Measurements from ENCODE around the gene PTN.
"Not testable (repeated sequence)": the region's sequence is repeated elsewhere in the genome, so short reads cannot be mapped to it uniquely, and the experiment has no call there.

Gene PTN

GRCh38 chr7:137316648-137317353, 26.7 kb downstream of the PTN start:
- no peak for DNase-seq

- no peak for DNase-seq
Observed at GRCh38 chr7:137313201-137313600, 30.3 kb downstream of the PTN start.

GRCh38 chr7:137306748-137307147, 36.8 kb downstream of the PTN start:
- DNase-seq, result no peak

GRCh38 chr7:137305901-137306621, 37.5 kb downstream of the PTN start:
- DNase-seq, result no peak

- DNase-seq, result no peak
Observed at GRCh38 chr7:137304624-137305235, 38.8 kb downstream of the PTN start.

- no peak for DNase-seq
Observed at GRCh38 chr7:137304165-137304564, 39.4 kb downstream of the PTN start.

- DNase-seq, result no peak
Observed at GRCh38 chr7:137302081-137302480, 41.5 kb downstream of the PTN start.

GRCh38 chr7:137298464-137298794, 45.1 kb downstream of the PTN start:
- no peak for DNase-seq

GRCh38 chr7:137297551-137298463, 45.7 kb downstream of the PTN start:
- no peak for DNase-seq

- no peak for DNase-seq
Observed at GRCh38 chr7:137296576-137296975, 47.0 kb downstream of the PTN start.

- DNase-seq, result no peak
Observed at GRCh38 chr7:137295739-137296324, 47.7 kb downstream of the PTN start.

GRCh38 chr7:137289101-137289500, 54.4 kb downstream of the PTN start:
- DNase-seq, result no peak

- no peak for DNase-seq
Observed at GRCh38 chr7:137287651-137288258, 55.8 kb downstream of the PTN start.

- no peak for DNase-seq
Observed at GRCh38 chr7:137283153-137283552, 60.4 kb downstream of the PTN start.

- DNase-seq, result no peak
Observed at GRCh38 chr7:137282043-137282442, 61.5 kb downstream of the PTN start.

GRCh38 chr7:137276189-137276588, 67.3 kb downstream of the PTN start:
- no peak for DNase-seq

- DNase-seq, result no peak
Observed at GRCh38 chr7:137272249-137272648, 71.3 kb downstream of the PTN start.

- DNase-seq, result no peak
Observed at GRCh38 chr7:137269240-137269639, 74.3 kb downstream of the PTN start.

- DNase-seq, result not testable (repeated sequence)
Observed at GRCh38 chr7:137268001-137268865, 75.3 kb downstream of the PTN start.

- peak; percentile 8 for DNase-seq
Observed at GRCh38 chr7:137266764-137267163, 76.8 kb downstream of the PTN start.

- DNase-seq, result not testable (repeated sequence)
Observed at GRCh38 chr7:137265480-137265879, 78.1 kb downstream of the PTN start.

Measured in NCI-H748 treated with DMSO at 0.1 percent for 48 hours (cell line).